ENCODE data around the gene FLNB.

Gene FLNB

GRCh38 chr3:58104712-58105111, 96.5 kb downstream of the FLNB start:
- no peak for DNase-seq (ENCODE audit: extremely low read depth, low read depth)
- no peak overlapping the region for H3K4me3 ChIP-seq (replicated peaks; ENCODE audit: low read depth, low read length)
- no peak for TF ChIP-seq CTCF (IDR thresholded peaks at IDR 0.05; ENCODE audit: low read depth, low read length, missing control alignments)

GRCh38 chr3:58105196-58105595, 97.0 kb downstream of the FLNB start:
- H3K4me3 ChIP-seq (replicated peaks; ENCODE audit: low read depth, low read length) = no peak overlapping the region
- no peak for TF ChIP-seq CTCF (IDR thresholded peaks at IDR 0.05; ENCODE audit: low read depth, low read length, missing control alignments)
- no peak for DNase-seq (ENCODE audit: extremely low read depth, low read depth)

- H3K4me3 ChIP-seq (replicated peaks; ENCODE audit: low read depth, low read length) = no peak overlapping the region
- no peak for TF ChIP-seq CTCF (IDR thresholded peaks at IDR 0.05; ENCODE audit: low read depth, low read length, missing control alignments)
- DNase-seq (ENCODE audit: extremely low read depth, low read depth) = no peak
These were observed 97.8 kb downstream of the FLNB start for GRCh38 chr3:58106061-58106460.

- DNase-seq (ENCODE audit: extremely low read depth, low read depth) = no peak
- H3K4me3 ChIP-seq (replicated peaks; ENCODE audit: low read depth, low read length) = no peak overlapping the region
- TF ChIP-seq CTCF (IDR thresholded peaks at IDR 0.05; ENCODE audit: low read depth, low read length, missing control alignments) = no peak
These were observed 98.4 kb downstream of the FLNB start for GRCh38 chr3:58106640-58107039.

- no peak for TF ChIP-seq CTCF (IDR thresholded peaks at IDR 0.05; ENCODE audit: low read depth, low read length, missing control alignments)
- no peak overlapping the region for H3K4me3 ChIP-seq (replicated peaks; ENCODE audit: low read depth, low read length)
- no peak for DNase-seq (ENCODE audit: extremely low read depth, low read depth)
These were observed 99.4 kb downstream of the FLNB start for GRCh38 chr3:58107597-58107996.

- no peak for DNase-seq (ENCODE audit: extremely low read depth, low read depth)
- TF ChIP-seq CTCF (IDR thresholded peaks at IDR 0.05; ENCODE audit: low read depth, low read length, missing control alignments) = no peak
- no peak overlapping the region for H3K4me3 ChIP-seq (replicated peaks; ENCODE audit: low read depth, low read length)
These were observed 101.5 kb downstream of the FLNB start for GRCh38 chr3:58109752-58110151.

GRCh38 chr3:58111513-58112184, 103.4 kb downstream of the FLNB start:
- DNase-seq (ENCODE audit: extremely low read depth, low read depth) = no peak
- no peak overlapping the region for H3K4me3 ChIP-seq (replicated peaks; ENCODE audit: low read depth, low read length)
- no peak for TF ChIP-seq CTCF (IDR thresholded peaks at IDR 0.05; ENCODE audit: low read depth, low read length, missing control alignments)

All from HFF-Myc (cell line).